ENCODE results near the gene ALDOB.
"Not testable (repeated sequence)": the region's sequence is repeated elsewhere in the genome, so short reads cannot be mapped to it uniquely, and the experiment has no call there.

The ALDOB gene

DNA sequence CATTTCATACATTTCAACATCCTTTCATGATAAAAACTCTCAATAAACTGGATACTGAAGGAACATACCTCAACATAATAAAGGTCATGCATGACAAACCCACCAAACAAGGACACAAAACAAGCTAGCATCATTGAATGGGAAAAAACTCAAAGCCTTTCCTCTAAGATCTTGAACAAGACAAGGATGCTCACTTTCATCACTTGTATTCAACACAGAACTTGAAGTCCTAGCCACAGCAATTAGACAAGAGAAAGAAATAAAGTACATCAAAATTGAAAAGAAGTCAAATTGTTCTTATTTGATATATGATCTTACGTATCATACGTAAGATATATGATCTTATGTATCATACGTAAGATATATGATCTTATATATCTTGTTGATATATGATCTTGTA, 42.4 kb downstream of the ALDOB start:
- in situ Hi-C loops (cut with HindIII; ENCODE audit: low sequenced_read_pairs): no loop called here

DNA sequence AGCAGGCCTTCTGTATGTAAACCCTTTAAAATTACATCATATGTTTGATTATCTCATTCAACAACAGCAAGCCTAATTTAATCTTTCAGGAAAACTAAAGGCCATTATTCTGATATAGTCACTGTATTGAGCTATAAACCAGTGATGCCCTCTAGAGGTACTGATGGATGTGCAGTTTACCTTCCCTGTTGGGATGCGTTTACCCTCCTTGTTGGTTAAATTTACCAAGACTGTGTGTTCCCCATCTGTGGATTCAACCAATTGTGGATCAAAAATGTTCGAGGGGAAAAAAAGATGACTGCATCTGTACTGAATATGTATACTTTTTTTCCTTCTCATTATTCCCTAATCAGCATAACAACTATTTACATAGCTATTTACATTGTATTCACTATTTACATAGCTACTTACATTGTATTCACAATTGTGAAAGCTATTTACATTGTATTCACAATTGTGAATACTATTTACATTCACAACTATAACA, 47.0 kb downstream of the ALDOB start:
- in situ Hi-C loops (cut with HindIII; ENCODE audit: low sequenced_read_pairs): no loop called here

DNA sequence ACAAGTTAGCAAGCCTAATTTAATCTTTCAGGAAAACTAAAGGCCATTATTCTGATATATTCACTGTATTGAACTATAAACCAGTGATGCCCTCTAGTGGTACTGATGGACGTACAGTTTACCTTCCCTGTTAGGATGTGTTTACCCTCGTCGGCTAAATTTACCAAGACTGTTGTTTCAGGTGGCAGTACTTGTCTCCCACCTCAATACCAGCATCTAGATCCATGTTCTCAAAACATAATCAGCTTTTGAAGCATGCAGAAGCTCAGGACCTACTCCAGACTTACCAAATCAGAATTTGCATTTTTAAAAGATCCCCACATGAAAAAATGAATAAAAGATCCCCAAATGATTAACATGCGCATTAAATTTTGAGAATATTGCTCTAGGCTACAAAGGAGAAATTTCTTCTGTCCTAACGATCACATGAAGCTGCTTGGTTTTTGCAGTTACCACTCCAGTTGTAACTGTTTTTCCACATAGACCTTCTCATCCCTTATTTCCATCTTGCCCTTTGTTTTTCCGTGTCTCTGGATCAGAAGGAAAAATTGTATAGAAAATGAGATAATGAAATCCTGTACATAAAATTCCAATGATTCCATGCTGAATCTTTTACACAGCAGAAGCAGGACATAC, 47.6 kb downstream of the ALDOB start:
- in situ Hi-C loops (cut with HindIII; ENCODE audit: low sequenced_read_pairs): no loop called here

GRCh38 chr9:101384873-101385536, 50.6 kb downstream of the ALDOB start, which contains the start of gene BAAT:
TSS of gene BAAT (minus strand) at chr9:101385006. CDS start at chr9:101371404, 13,602 bp downstream.
- in situ Hi-C loops (cut with HindIII; ENCODE audit: low sequenced_read_pairs): not testable (repeated sequence)

DNA sequence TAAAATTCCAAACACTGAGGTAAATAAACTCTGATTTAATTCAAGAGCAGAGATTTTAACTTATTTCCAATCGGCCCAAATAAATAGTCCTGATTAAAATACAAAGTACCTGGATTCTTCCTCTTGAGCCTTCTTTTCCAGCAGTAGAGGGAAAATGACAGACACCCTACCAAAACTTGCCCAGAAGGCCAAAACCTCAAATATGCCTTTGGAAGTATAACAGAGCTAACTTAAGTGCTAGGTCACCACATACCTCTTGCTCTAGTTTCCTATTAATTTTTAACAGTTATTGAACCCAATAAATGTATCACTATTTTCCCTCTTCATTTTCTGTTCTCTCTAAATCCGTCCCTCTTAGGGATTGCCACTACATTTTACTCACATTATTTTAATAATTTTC, 52.2 kb downstream of the ALDOB start:
- in situ Hi-C loops (cut with HindIII; ENCODE audit: low sequenced_read_pairs): no loop called here

DNA sequence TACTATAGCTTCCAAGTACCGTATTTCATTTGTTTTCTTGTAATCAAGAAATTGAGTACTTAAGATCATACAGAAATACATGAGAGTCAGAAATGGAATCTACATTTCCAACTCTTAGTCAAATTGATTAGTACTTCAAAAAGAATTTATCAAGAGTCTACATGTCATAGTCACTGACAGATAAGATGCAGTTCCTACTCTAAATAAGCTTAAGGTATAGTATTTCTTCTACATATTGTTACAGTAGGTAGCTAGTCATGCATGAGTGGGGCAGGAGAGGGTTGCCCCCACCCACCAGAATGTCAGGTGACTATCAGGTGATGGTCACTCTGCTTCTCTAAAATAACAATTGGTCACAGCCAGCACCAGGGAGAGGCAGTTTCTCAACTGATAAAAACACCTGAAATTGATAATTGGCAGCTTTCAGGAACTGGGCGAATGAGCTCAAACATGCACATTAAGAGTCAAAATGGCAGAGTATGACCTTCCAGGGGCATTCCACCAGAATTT, 53.7 kb downstream of the ALDOB start:
- in situ Hi-C loops (cut with HindIII; ENCODE audit: low sequenced_read_pairs): no loop called here

- in situ Hi-C loops (cut with HindIII; ENCODE audit: low sequenced_read_pairs): no loop called here
These were observed 54.5 kb downstream of the ALDOB start for GRCh38 chr9:101381118-101381517.

- in situ Hi-C loops (cut with HindIII; ENCODE audit: low sequenced_read_pairs): no loop called here
These were observed 55.3 kb downstream of the ALDOB start for GRCh38 chr9:101380295-101380694.

- in situ Hi-C loops (cut with HindIII; ENCODE audit: low sequenced_read_pairs): no loop called here
These were observed 59.3 kb downstream of the ALDOB start for GRCh38 chr9:101376111-101376848.

- in situ Hi-C loops (cut with HindIII; ENCODE audit: low sequenced_read_pairs): no loop called here
These were observed 60.0 kb downstream of the ALDOB start for GRCh38 chr9:101375546-101375945.

GRCh38 chr9:101372327-101373118, 63.1 kb downstream of the ALDOB start:
- in situ Hi-C loops (cut with HindIII; ENCODE audit: low sequenced_read_pairs): no loop called here

DNA sequence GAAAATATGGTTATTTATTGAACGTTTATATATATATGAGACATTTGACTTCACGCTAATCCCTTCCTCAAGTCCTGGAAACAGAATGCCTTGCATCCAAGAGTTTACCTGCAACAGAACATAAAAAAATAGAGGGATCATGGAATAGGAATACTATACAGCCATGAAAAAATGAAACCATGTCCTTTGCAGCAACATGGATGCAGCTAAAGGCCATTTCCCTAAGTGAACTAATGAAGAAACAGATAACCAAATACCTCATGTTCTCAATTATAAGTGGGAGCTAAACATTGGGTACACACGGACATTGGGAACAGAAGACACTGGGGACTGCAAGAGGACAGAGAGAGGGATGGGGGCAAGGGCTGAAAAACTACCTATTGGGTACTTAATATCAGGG, 63.8 kb downstream of the ALDOB start:
- in situ Hi-C loops (cut with HindIII; ENCODE audit: low sequenced_read_pairs): no loop called here
